Thyroid gland (tissue), 4 donors: ENCODE data around the gene USO1. TPM values are rescaled to one million over a fixed set of nuclear protein-coding genes. Genes with fewer than 3 reads are reported as not detected.
"Not testable (repeated sequence)": the region's sequence is repeated elsewhere in the genome, so short reads cannot be mapped to it uniquely, and the experiment has no call there.

Experiments
- DNase-seq, 2 donors: peaks; one replicate each; pipeline ENCODE4 v3.0.0-alpha.2; 2019
- H3K27ac ChIP-seq, 3 donors: fragments of 200-600 bp; sonication (generic); 1 replicate in 2 of 3; 2 replicates in 1 of 3; pipeline ENCODE4 v1.5.1; 2016 to 2019; ENCODE audit warnings: mild to moderate bottlenecking in 1 of 3, moderate library complexity in 1 of 3
- H3K27me3 ChIP-seq: fragments of 200-600 bp; sonication (generic); one replicate; pipeline ENCODE4 v1.5.1; 2019
- H3K36me3 ChIP-seq, 2 donors: fragments of 200-600 bp; sonication (generic); one replicate each; pipeline ENCODE4 v1.5.1; 2016 to 2019
- H3K4me1 ChIP-seq, 2 donors: fragments of 200-600 bp; sonication (generic); one replicate each; pipeline ENCODE4 v1.5.1; 2017 to 2019
- H3K4me3 ChIP-seq, 3 donors: fragments of 200-600 bp; sonication (generic); replicated peaks in 1 of 3; 1 replicate in 2 of 3; 2 replicates in 1 of 3; pipeline ENCODE4 v1.5.1; 2016; ENCODE audit warnings: mild to moderate bottlenecking in 1 of 3
- H3K9me3 ChIP-seq: fragments of 200-600 bp; sonication (generic); one replicate; pipeline ENCODE4 v1.5.1; 2017
- CTCF ChIP-seq, 6 experiments: fragments of 200-600 bp in 3 of 6; fragments of 450-650 bp in 3 of 6; sonication (generic) in 3 of 6; IDR thresholded peaks; one replicate each; pipeline ENCODE4 v1.5.1; 2016 to 2019; ENCODE audit warnings: antibody characterized with exemption in 6 of 6, mild to moderate bottlenecking in 2 of 6, inconsistent platforms in 1 of 6, moderate library complexity in 1 of 6
- POLR2A ChIP-seq, 2 donors: fragments of 450-650 bp; IDR thresholded peaks; one replicate each; pipeline ENCODE4 v1.6.1; 2017; ENCODE audit warnings: antibody characterized with exemption in 2 of 2, mild to moderate bottlenecking in 2 of 2, moderate library complexity in 1 of 2
- WGBS, 2 donors: methylation state at CpG; one replicate each; pipeline ENCODE4 v1.1.5; 2017; 5-methylcytosine and 5-hydroxymethylcytosine counted together
- intact Hi-C: fragments of 100-400 bp; cut with DNase I; formaldehyde crosslinking; loops from one replicate; pipeline ENCODE4 v1.15.1; 2023
- total RNA-seq, 4 donors: library from RNA; depleted of rRNA; stranded (reverse); fragments of >200 nt; gene quantifications; one replicate each; pipeline ENCODE4 v1.2.3, GENCODE V29; 2016

Gene USO1
- total RNA-seq, 4 donors from 2014 or later = 97.2 to 102 (median 100) TPM

DNA sequence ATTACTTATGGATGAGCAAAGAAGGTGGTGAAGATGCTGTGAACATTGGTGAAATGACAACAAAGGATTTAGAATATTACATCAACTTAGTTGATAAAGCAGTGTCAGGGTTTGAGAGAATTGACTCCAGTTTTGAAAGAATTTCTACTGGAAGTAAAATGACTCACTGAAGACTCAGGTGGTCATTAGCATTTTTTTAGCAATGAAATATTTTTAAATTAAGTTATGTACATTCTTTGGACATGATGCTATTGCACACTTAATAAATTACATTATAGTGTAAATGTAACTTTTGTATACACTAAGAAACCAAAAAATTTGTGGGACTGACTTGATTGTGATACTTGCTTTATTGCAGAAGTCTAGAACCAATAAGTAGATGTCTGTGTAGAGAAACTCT lies 56.9 kb downstream of the USO1 start:
- peaks cover 16 to 33% of the 10 kb centered on the region in 2 donors for H3K36me3 ChIP-seq
- intact Hi-C loops = no loop called here
- TF ChIP-seq CTCF (IDR thresholded peaks at IDR 0.05) (no peak), POLR2A (IDR thresholded peaks at IDR 0.05) (no peak)

GRCh38 chr4:75786526-75786925 lies 62.1 kb downstream of the USO1 start:
- intact Hi-C loops = no loop called here

More for the DNA sequence above, 56.9 kb downstream of the USO1 start:
- Histone ChIP-seq H3K4me1 (no peaks in the 10 kb centered on the region), H3K9me3 (no peaks in the 10 kb centered on the region), H3K27me3 (no peaks in the 10 kb centered on the region), H3K4me3 (no peak overlapping the region), H3K27ac (no peak overlapping the region)
- DNase-seq = no peak

DNA sequence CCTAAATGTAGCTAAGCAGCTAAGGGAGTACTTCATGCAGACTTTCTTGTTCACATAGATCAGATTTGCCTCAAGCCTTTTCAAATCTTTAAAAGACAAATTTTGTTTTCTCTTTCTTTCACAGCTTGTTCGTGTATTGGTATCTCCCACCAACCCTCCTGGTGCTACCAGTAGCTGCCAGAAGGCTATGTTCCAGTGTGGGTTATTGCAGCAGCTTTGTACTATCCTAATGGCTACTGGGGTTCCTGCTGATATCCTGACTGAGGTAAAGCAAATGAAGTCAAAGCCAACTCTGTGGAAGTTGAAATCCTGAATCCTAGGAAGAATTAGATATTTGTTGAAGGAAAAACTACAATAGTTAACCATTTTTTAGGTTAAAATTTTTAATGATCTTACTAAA lies 62.6 kb downstream of the USO1 start:
- Histone ChIP-seq H3K4me3 (no peak overlapping the region), H3K36me3 (peaks cover 15 to 22% of the 10 kb centered on the region in 2 donors), H3K4me1 (no peaks in the 10 kb centered on the region), H3K27me3 (no peaks in the 10 kb centered on the region), H3K27ac (no peak overlapping the region), H3K9me3 (no peaks in the 10 kb centered on the region)
- no peak for TF ChIP-seq POLR2A (IDR thresholded peaks at IDR 0.05)
- no peak for TF ChIP-seq CTCF (IDR thresholded peaks at IDR 0.05)
- 93% methylated on average over 1 of the region's 1 CpG for WGBS, 2 donors
- DNase-seq = no peak
- intact Hi-C loops = no loop called here

More at GRCh38 chr4:75786526-75786925, 62.1 kb downstream of the USO1 start:
- Histone ChIP-seq H3K4me3 (no peak overlapping the region), H3K27ac (no peak overlapping the region), H3K36me3 (peaks cover 15 to 22% of the 10 kb centered on the region in 2 donors), H3K27me3 (no peaks in the 10 kb centered on the region), H3K9me3 (no peaks in the 10 kb centered on the region), H3K4me1 (no peaks in the 10 kb centered on the region)
- 94 to 97% methylated on average over 1 of the region's 1 CpG for WGBS, 2 donors
- TF ChIP-seq POLR2A (IDR thresholded peaks at IDR 0.05) (no peak), CTCF (IDR thresholded peaks at IDR 0.05) (no peak)
- DNase-seq = no peak

DNA sequence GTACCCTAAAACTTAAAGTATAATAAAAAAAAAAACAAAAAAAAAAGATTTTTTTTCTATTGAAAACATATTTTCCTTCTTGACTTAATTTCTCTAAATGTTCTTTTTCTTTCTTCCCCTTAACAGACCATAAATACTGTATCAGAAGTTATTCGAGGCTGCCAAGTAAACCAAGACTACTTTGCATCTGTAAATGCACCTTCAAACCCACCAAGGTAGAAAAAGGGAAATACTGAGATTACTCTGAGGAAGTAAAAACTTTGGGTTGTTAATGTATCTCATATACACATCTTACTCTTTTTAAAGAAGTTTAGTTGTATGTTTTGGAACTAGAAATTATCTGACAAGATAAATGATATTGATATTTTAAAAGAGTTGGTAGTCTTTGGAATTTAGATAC lies 65.6 kb downstream of the USO1 start:
- no peaks in the 10 kb centered on the region for H3K27me3 ChIP-seq
- H3K4me1 ChIP-seq = no peaks in the 10 kb centered on the region
- H3K36me3 ChIP-seq = peaks cover 10 to 19% of the 10 kb centered on the region in 2 donors
- TF ChIP-seq POLR2A (IDR thresholded peaks at IDR 0.05) (no peak), CTCF (IDR thresholded peaks at IDR 0.05) (no peak)
- no peaks in the 10 kb centered on the region for H3K9me3 ChIP-seq
- no peak overlapping the region for H3K4me3 ChIP-seq
- 83 to 92% methylated on average over 1 of the region's 1 CpG for WGBS, 2 donors
- H3K27ac ChIP-seq = no peak overlapping the region
- intact Hi-C loops = no loop called here
- no peak for DNase-seq

GRCh38 chr4:75800972-75801371 lies 76.6 kb downstream of the USO1 start:
- 93 to 99% methylated on average over 1 of the region's 1 CpG for WGBS, 2 donors
- intact Hi-C loops = no loop called here

DNA sequence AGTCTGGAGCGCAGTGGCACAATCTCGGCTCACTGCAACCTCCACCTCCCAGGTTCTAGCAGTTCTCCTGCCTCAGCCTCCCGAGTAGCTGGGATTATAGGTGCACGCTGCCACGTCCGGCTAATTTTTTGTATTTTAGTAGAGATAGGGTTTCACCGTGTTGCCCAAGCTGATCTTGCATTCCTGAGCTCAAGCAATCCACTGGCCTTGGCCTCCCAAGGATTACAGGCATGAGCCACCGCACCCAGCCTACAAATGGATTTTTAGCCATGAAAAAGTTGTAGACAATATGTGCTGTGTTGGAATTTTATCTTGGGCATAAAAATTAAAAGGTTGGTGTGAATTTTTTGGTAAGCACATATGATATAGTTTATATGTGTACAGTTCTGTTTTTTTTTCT lies 81.7 kb downstream of the USO1 start:
- 86 to 90% methylated on average over 8 of the region's 8 CpGs for WGBS, 2 donors
- H3K4me1 ChIP-seq, intact Hi-C loops, H3K9me3 ChIP-seq, H3K27ac ChIP-seq, DNase-seq, H3K27me3 ChIP-seq, H3K4me3 ChIP-seq: not testable (repeated sequence)
- H3K36me3 ChIP-seq = peaks cover 44 to 50% of the 10 kb centered on the region in 2 donors

More at GRCh38 chr4:75800972-75801371, 76.6 kb downstream of the USO1 start:
- no peak for TF ChIP-seq CTCF (IDR thresholded peaks at IDR 0.05)
- TF ChIP-seq POLR2A (IDR thresholded peaks at IDR 0.05) = no peak
- Histone ChIP-seq H3K9me3 (no peaks in the 10 kb centered on the region), H3K4me3 (no peak overlapping the region), H3K36me3 (peaks cover 27 to 40% of the 10 kb centered on the region in 2 donors), H3K27ac (no peak overlapping the region), H3K27me3 (no peaks in the 10 kb centered on the region), H3K4me1 (no peaks in the 10 kb centered on the region)
- no peak for DNase-seq
